Heart right ventricle (tissue), 16 donors: Measurements from ENCODE around the gene GATA1. TPM values are rescaled to one million over a fixed set of nuclear protein-coding genes. Genes with fewer than 3 reads are reported as not detected.

Experiments
- ATAC-seq, 8 donors: fragments of 200-7000 bp; cut with Tn5 transposase; one replicate each; pipeline ENCODE4 v1.9.1; 2020; ENCODE audit warnings: mild to moderate bottlenecking in 8 of 8, moderate library complexity in 8 of 8, moderate number of reproducible peaks in 1 of 8
- DNase-seq, 2 donors: peaks; one replicate each; pipeline ENCODE4 v3.0.0-alpha.2; 2020
- H3K27ac ChIP-seq, 10 donors: fragments of 200-600 bp; sonication (generic) in 2 of 10; one replicate each; pipeline versions ENCODE4 v1.5.0 to v1.8.0; 2020 to 2022; ENCODE audit warnings: mild to moderate bottlenecking in 3 of 10
- H3K27me3 ChIP-seq, 7 donors: fragments of 200-600 bp; one replicate each; pipeline ENCODE4 v1.8.0; 2021 to 2022; ENCODE audit warnings: mild to moderate bottlenecking in 2 of 7
- H3K36me3 ChIP-seq, 9 donors: fragments of 200-600 bp; sonication (generic) in 1 of 9; one replicate each; pipeline versions ENCODE4 v1.5.0 to v1.8.0; 2020 to 2022; ENCODE audit warnings: mild to moderate bottlenecking in 2 of 9
- H3K4me1 ChIP-seq, 9 donors: fragments of 200-600 bp; sonication (generic) in 1 of 9; one replicate each; pipeline versions ENCODE4 v1.5.0 to v1.8.0; 2020 to 2022; ENCODE audit warnings: mild to moderate bottlenecking in 4 of 9
- H3K4me3 ChIP-seq, 10 donors: fragments of 200-600 bp; sonication (generic) in 2 of 10; one replicate each; pipeline versions ENCODE4 v1.5.0 to v1.8.0; 2020 to 2022; ENCODE audit warnings: mild to moderate bottlenecking in 7 of 10, moderate library complexity in 2 of 10
- H3K9me3 ChIP-seq, 11 donors: fragments of 200-600 bp in 10 of 11; sonication (generic) in 2 of 11; one replicate each; pipeline versions ENCODE4 v1.5.0 to v1.8.0; 2013 to 2022; ENCODE audit warnings: mild to moderate bottlenecking in 2 of 11, control low read depth in 1 of 11, moderate library complexity in 1 of 11
- WGBS, 2 donors: extraction: QIAGEN DNeasy Blood & Tissue Kit; methylation state at CpG; one replicate each; pipeline ENCODE4 v1.1.7; 2013; ENCODE audit warnings: inconsistent platforms in 1 of 2; 5-methylcytosine and 5-hydroxymethylcytosine counted together
- intact Hi-C, 10 donors: fragments of 100-400 bp; cut with DNase I; formaldehyde crosslinking; loops; one replicate each; pipeline versions ENCODE4 v1.11.1 to v1.14.2; 2022
- polyA plus RNA-seq, 2 donors: library from polyadenylated mRNA; stranded (reverse); fragments of 200-250 nt; gene quantifications; one replicate each; pipeline ENCODE4 v1.2.3, GENCODE V29; 2013
- total RNA-seq, 10 donors: library from RNA; stranded (reverse); fragmentation: NEBNext Ultra II Directional in 3 of 10; extraction: Animal tissue kit (Norgen Biotek cat#: 25700) in 3 of 10; gene quantifications; one replicate each; pipeline versions ENCODE4 v1.2.1 to v1.2.4, GENCODE V29; 2021 to 2023
- TF ChIP-seq, protein P1 (sequence below), 9 donors: fragments of 200-600 bp; sonication (generic) in 2 of 9; IDR thresholded peaks; one replicate each; pipeline versions ENCODE4 v1.5.0 to v1.8.0; 2021 to 2022; ENCODE audit warnings: antibody characterized with exemption in 9 of 9, mild to moderate bottlenecking in 5 of 9, moderate library complexity in 1 of 9
- donor health status: Arrhythmogenic right ventricular cardiomyopathy.
- donor health status: ischemic (EF 13 %, LVEDD 7.1; RV severe dilation, severe dysfunction).
- donor health status: healthy with polysubstance abuse.
- donor health status: DM: no; HTN: yes; CAD: no.
- donor health status: DM: no; HTN: no; CAD: no.
- donor health status: ischemic (EF 25% LVEDD 6.9; RV normal size, moderate dysfunction).
- donor health status: ischemic (EF 25% LVEDD 5.7; RV mildly dilated, moderate dysfunction).
- donor health status: healthy.
- donor health status: DM: yes; HTN: yes; CAD: no.
- donor health status: Ischemic cardiomyopathy.
- donor health status: ischemic (EF 35%, LVEDD 5.7; RV mildly dilated, moderate dysfunction).
- donor health status: nonischemic (EF 11% LVEDD 7.7; RV severe dilation, severe dysfunction).
- donor health status: DM: yes; HTN: yes; CAD: no.
- donor health status: PGD.
- donor health status: ischemic (EF 29% LVEDD 5.4; RV normal size, mild dysfunction).
- donor health status: nonischemic (EF 23%, LVEDD 6.1; RV moderate dilation, normal function).

Gene GATA1
- total and polyA plus RNA-seq, 12 donors: 0.07 to 0.25 (median 0.23) TPM; not detected in 9

GRCh38 chrX:48741834-48742233 lies 44.6 kb upstream of the GATA1 start:
- intact Hi-C loops: no loop called here

DNA sequence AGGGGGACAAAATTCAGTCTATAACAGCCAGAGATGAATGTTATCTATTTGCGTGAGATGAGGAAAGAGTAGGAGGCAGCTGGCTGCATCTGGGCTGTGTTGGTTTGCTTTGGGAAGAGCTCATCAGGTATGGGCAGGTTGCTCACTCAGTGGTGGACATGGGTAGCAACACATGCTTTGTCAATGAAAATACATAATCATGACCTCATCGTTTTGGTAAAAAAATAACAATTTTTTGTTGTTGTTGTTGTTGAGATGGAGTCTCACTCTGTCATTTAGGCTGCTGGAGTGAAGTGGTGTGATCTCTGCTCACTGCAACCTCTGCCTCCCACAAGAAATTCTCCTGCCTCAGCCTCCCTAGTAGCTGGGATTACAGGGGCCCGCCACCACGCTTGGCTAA lies 41.2 kb upstream of the GATA1 start:
- H3K4me1 ChIP-seq: no peaks in the 10 kb centered on the region
- no peak overlapping the region for H3K4me3 ChIP-seq
- H3K36me3 ChIP-seq: no peaks in the 10 kb centered on the region
- DNase-seq (no peak), ATAC-seq (no peak)
- H3K27me3 ChIP-seq: peaks cover 0 to 11% (median 0%) of the 10 kb centered on the region in 7 donors
- TF ChIP-seq, protein P1, sequence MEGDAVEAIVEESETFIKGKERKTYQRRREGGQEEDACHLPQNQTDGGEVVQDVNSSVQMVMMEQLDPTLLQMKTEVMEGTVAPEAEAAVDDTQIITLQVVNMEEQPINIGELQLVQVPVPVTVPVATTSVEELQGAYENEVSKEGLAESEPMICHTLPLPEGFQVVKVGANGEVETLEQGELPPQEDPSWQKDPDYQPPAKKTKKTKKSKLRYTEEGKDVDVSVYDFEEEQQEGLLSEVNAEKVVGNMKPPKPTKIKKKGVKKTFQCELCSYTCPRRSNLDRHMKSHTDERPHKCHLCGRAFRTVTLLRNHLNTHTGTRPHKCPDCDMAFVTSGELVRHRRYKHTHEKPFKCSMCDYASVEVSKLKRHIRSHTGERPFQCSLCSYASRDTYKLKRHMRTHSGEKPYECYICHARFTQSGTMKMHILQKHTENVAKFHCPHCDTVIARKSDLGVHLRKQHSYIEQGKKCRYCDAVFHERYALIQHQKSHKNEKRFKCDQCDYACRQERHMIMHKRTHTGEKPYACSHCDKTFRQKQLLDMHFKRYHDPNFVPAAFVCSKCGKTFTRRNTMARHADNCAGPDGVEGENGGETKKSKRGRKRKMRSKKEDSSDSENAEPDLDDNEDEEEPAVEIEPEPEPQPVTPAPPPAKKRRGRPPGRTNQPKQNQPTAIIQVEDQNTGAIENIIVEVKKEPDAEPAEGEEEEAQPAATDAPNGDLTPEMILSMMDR (IDR thresholded peaks at IDR 0.05): no peak
- 89 to 93% methylated on average over 4 of the region's 4 CpGs for WGBS, 2 donors
- intact Hi-C loops: no loop called here
- H3K9me3 ChIP-seq: no peaks in the 10 kb centered on the region
- H3K27ac ChIP-seq: no peak overlapping the region

More at GRCh38 chrX:48741834-48742233, 44.6 kb upstream of the GATA1 start:
- TF ChIP-seq, protein P1 (IDR thresholded peaks at IDR 0.05): no peak
- Histone ChIP-seq H3K9me3 (no peaks in the 10 kb centered on the region), H3K4me3 (no peak overlapping the region), H3K27me3 (peaks cover 0 to 4% (median 0%) of the 10 kb centered on the region in 7 donors), H3K4me1 (peaks cover 0 to 8% (median 0%) of the 10 kb centered on the region in 9 donors), H3K27ac (no peak overlapping the region), H3K36me3 (no peaks in the 10 kb centered on the region)
- DNase-seq (no peak), ATAC-seq (no peak)
- WGBS, 2 donors: 89 to 92% methylated on average over 8 of the region's 8 CpGs

DNA sequence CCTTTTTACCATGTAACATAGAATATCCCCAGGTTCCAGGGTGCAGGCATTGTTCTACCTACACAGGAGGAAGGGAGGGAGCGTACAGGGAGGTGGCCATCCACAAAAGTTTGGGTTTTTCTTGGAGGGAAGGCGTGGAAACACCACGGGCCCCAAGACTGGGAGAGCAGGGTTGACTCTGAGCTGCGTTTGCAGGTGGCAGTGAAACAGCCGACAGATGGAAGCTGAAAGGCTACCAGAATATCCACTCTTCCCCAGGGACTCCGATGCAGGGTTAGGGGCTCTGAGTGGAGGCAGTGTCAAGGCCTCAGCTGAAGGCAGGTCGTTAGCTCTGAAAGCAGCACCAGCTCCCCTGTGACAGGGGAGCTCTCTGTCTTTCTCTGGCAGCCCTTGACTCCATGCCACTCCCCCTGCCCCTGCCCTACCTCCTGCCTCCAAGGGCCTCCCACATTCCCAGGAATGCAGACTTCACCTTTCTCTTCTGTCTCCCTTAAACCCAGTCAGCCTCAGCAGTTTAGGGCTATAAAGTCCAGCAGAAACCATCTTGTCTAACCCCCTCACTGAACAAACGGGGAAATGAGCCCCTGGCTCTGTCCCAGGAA lies 38.9 kb upstream of the GATA1 start:
- no peak for DNase-seq
- Histone ChIP-seq H3K9me3 (no peaks in the 10 kb centered on the region), H3K27ac (no peak overlapping the region), H3K4me3 (no peak overlapping the region), H3K36me3 (no peaks in the 10 kb centered on the region), H3K4me1 (no peaks in the 10 kb centered on the region), H3K27me3 (peaks cover 0 to 11% (median 0%) of the 10 kb centered on the region in 7 donors)
- no peak for ATAC-seq
- TF ChIP-seq, protein P1 (IDR thresholded peaks at IDR 0.05): no peak
- intact Hi-C loops: no loop called here
- WGBS, 2 donors: 56 to 73% methylated on average over 7 to 8 of the region's 8 CpGs

DNA sequence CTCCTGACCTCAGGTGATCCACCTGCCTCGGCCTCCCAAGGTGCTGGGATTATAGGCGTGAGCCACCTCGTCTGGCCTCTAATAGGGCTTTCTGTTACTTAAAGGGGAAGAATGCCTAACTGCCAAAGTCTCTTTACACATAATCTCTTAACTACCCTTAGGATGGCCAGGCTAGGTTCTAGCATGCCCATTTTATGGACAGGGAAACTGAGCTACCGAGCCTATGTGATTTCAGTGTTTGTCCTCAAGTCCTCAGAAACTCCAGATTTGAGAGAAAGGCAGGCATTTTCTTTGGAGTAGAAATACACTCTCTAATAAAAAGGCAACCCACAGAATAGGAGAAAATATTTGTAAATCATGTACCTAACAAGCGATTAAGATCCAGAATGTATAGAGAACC lies 37.2 kb upstream of the GATA1 start:
- no peak for ATAC-seq
- Histone ChIP-seq H3K27me3 (peaks cover 0 to 15% (median 0%) of the 10 kb centered on the region in 7 donors), H3K9me3 (no peaks in the 10 kb centered on the region), H3K36me3 (no peaks in the 10 kb centered on the region), H3K4me1 (no peaks in the 10 kb centered on the region), H3K4me3 (no peak overlapping the region), H3K27ac (no peak overlapping the region)
- DNase-seq: no peak
- TF ChIP-seq, protein P1 (IDR thresholded peaks at IDR 0.05): no peak
- 86 to 89% methylated on average over 5 of the region's 5 CpGs for WGBS, 2 donors
- intact Hi-C loops: no loop called here
